Nephron (organoid): ENCODE results near the gene NIP7.

Source experiments
- H3K27ac Mint-ChIP-seq, 3 experiments: 2 replicates each; pipeline ENCODE4 v1.8.0; 2020; ENCODE audit warnings: mixed read lengths in 3 of 3, mild to moderate bottlenecking in 2 of 3, moderate library complexity in 1 of 3
- H3K27me3 Mint-ChIP-seq: 2 replicates; pipeline ENCODE4 v1.8.0; 2021; ENCODE audit warnings: low read depth, mild to moderate bottlenecking, moderate library complexity, mixed read lengths
- H3K36me3 Mint-ChIP-seq: 2 replicates; pipeline ENCODE4 v1.8.0; 2020; ENCODE audit warnings: low read depth, mixed read lengths
- H3K4me1 Mint-ChIP-seq: 2 replicates; pipeline ENCODE4 v1.8.0; 2020; ENCODE audit warnings: mixed read lengths
- H3K4me3 Mint-ChIP-seq, 3 experiments: 2 replicates each; pipeline ENCODE4 v1.8.0; 2020; ENCODE audit warnings: mild to moderate bottlenecking in 3 of 3, mixed read lengths in 3 of 3, moderate library complexity in 2 of 3
- H3K9me3 Mint-ChIP-seq: 2 replicates; pipeline ENCODE4 v1.8.0; 2020; ENCODE audit warnings: mixed read lengths
- TF ChIP-seq, protein P1 (sequence below), 3 experiments: fragments of 200-600 bp; sonication (generic); IDR thresholded peaks; one replicate each; pipeline ENCODE4 v1.5.0; 2021; ENCODE audit warnings: antibody characterized with exemption in 3 of 3; ENCODE audit not compliant: unreplicated experiment in 3 of 3

Gene NIP7

DNA sequence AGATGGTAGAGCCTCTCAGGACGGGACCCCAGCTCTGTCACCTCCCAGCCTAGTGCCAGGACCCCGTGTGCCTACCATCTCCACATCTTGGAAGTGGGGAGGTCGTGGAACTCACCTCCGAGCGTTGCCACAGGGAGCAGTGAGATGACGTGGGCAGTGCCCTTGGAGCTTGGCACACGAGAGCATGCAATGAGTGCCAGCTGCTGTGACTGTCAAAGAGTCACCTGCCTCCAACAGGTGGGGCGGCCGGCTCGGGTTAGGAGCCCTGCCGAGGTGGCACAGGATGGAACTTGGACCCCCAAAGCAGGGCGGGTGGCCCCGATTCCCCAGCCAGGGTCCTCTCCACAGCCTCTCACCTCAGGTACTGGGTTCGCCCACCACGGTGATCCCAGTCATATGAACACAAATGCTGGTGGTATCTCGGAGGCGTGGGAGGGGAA lies 23.0 kb upstream of the NIP7 start:
- TF ChIP-seq, protein P1, sequence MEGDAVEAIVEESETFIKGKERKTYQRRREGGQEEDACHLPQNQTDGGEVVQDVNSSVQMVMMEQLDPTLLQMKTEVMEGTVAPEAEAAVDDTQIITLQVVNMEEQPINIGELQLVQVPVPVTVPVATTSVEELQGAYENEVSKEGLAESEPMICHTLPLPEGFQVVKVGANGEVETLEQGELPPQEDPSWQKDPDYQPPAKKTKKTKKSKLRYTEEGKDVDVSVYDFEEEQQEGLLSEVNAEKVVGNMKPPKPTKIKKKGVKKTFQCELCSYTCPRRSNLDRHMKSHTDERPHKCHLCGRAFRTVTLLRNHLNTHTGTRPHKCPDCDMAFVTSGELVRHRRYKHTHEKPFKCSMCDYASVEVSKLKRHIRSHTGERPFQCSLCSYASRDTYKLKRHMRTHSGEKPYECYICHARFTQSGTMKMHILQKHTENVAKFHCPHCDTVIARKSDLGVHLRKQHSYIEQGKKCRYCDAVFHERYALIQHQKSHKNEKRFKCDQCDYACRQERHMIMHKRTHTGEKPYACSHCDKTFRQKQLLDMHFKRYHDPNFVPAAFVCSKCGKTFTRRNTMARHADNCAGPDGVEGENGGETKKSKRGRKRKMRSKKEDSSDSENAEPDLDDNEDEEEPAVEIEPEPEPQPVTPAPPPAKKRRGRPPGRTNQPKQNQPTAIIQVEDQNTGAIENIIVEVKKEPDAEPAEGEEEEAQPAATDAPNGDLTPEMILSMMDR (IDR thresholded peaks at IDR 0.05; ENCODE audit: unreplicated experiment in 3 of 3) = no peak
- Mint-ChIP-seq H3K4me1 (peaks cover 5% of the 10 kb centered on the region), H3K9me3 (no peaks in the 10 kb centered on the region), H3K27ac (no peak overlapping the region), H3K27me3 (no peaks in the 10 kb centered on the region), H3K4me3 (no peak overlapping the region), H3K36me3 (peaks cover 60% of the 10 kb centered on the region)

DNA sequence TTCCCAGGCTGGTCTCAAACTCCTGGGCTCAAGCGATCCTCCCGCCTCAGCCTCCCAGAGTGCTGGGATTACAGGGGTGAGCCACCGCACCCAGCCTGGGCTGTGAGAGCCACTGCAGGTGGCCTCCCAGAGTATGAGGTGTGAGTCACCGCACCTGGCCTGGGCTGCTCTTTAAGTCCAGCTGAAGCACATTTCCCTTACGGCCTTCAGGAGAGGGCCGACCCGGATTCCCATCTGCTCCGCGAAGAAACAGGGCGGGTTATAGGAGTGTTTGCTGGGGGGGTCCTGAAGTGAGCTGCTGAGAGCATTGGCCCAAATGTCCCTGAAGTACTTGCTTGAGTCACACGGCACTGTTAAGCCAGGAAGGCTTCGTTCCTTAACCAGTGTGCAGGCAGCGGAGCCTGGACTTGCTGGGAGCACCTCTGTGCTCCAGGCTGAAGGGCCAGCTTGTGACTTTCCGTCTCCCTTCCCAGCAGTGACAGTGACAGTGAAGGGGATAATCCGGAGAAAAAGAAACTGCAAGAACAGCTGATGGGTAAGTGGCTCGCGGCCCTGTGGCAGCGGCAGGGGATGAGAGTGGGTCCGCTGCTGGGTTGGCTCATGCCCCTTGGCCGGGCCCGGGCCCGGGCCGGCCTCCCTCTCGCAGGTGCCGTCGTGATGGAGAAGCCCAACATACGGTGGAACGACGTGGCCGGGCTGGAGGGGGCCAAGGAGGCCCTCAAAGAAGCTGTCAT lies 21.2 kb upstream of the NIP7 start:
- H3K4me3 Mint-ChIP-seq = no peak overlapping the region

DNA sequence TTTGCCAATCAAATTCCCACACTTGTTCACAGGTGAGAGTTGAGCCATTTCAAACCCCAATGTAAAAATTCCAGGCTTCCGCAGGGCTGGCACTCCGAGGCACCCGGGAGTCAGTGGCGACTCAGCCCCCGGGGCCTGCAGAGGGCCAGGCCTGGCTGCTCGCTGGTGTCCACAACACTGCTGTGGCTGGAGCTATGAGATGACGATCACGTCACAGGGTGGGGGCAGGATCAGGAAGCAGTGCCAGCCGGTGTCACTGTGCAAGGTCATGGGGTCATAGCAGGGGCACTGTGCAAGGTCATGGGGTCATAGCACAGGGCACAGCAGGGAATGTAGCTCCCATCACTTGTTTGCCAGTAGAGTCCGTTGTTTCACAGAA lies 20.7 kb upstream of the NIP7 start:
- TF ChIP-seq, protein P1 (IDR thresholded peaks at IDR 0.05; ENCODE audit: unreplicated experiment in 3 of 3) = no peak
- no peaks in the 10 kb centered on the region for H3K27me3 Mint-ChIP-seq
- peaks cover 59% of the 10 kb centered on the region for H3K36me3 Mint-ChIP-seq
- no peaks in the 10 kb centered on the region for H3K4me1 Mint-ChIP-seq
- no peak overlapping the region for H3K27ac Mint-ChIP-seq
- no peak overlapping the region for H3K4me3 Mint-ChIP-seq
- H3K9me3 Mint-ChIP-seq = no peaks in the 10 kb centered on the region

More for the DNA sequence above, 21.2 kb upstream of the NIP7 start:
- Mint-ChIP-seq H3K36me3 (peaks cover 64% of the 10 kb centered on the region), H3K9me3 (no peaks in the 10 kb centered on the region), H3K27me3 (no peaks in the 10 kb centered on the region), H3K4me1 (no peaks in the 10 kb centered on the region), H3K27ac (no peak overlapping the region)
- TF ChIP-seq, protein P1 (IDR thresholded peaks at IDR 0.05; ENCODE audit: unreplicated experiment in 3 of 3) = no peak

DNA sequence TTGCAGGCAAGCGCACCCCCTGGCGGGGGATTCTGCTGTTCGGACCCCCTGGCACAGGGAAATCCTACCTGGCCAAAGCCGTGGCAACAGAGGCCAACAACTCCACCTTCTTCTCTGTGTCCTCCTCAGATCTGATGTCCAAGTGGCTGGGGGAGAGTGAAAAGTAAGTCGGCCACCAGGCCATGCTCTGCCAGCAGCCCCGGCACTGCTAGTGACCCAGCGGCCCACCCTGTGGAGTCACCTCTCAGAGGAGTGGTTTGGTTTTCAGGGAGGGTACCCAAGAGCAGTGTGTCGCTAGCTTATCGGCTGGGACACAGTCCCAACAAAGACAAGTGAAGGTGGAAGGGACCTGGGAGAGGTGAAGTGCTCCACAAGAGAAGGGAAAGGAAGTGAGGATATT lies 20.2 kb upstream of the NIP7 start:
- H3K4me1 Mint-ChIP-seq = no peaks in the 10 kb centered on the region
- no peaks in the 10 kb centered on the region for H3K9me3 Mint-ChIP-seq
- H3K4me3 Mint-ChIP-seq = no peak overlapping the region
- H3K36me3 Mint-ChIP-seq = peaks cover 55% of the 10 kb centered on the region
- TF ChIP-seq, protein P1 (IDR thresholded peaks at IDR 0.05; ENCODE audit: unreplicated experiment in 3 of 3) = no peak
- no peaks in the 10 kb centered on the region for H3K27me3 Mint-ChIP-seq
- H3K27ac Mint-ChIP-seq = no peak overlapping the region

DNA sequence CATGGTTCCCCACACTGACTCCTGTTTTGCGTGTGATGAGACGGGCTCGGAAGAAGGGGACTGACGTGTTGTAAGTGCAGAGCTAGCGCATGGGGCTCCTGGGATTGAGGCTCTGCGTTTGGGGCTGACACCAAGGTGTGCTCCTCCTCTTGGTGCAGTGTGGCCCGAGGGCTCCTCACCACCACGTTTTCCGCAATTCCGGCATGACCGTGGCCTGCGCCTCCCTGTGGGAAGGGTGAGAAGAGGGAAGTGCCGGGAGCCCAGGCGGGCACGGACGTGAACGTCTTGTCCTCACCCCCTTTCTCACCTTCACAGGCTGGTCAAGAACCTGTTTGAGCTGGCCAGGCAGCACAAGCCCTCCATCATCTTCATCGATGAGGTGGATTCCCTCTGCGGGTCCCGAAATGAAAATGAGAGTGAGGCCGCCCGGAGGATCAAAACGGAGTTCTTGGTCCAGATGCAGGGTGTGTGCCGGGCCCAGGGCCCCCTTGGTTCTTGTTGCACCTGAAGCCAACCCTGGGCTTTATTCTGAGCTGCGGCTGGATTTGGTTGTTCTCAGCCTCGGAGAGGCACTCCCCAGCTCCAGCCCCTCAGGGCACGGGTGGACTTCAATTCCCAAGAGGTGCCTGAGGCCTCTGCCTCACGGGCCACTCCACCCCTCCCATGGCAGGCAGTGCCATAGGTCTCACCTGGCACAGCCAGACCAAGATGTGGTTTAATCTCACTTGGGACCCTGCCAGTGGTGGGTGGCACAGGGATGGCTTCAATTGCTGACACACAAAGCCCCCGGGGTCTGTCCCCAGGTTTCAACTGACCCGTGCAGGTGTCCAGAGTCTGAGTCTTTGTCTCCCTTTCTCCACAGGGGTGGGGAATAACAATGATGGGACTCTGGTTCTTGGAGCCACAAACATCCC lies 19.5 kb upstream of the NIP7 start:
- H3K4me1 Mint-ChIP-seq = no peaks in the 10 kb centered on the region
- peaks cover 56% of the 10 kb centered on the region for H3K36me3 Mint-ChIP-seq
- no peaks in the 10 kb centered on the region for H3K9me3 Mint-ChIP-seq
- TF ChIP-seq, protein P1 (IDR thresholded peaks at IDR 0.05; ENCODE audit: unreplicated experiment in 3 of 3) = no peak
- H3K4me3 Mint-ChIP-seq = no peak overlapping the region
- no peak overlapping the region for H3K27ac Mint-ChIP-seq
- no peaks in the 10 kb centered on the region for H3K27me3 Mint-ChIP-seq
